Mesendoderm (in vitro differentiated cells): Measurements from ENCODE around the gene C9orf50.

Source experiments
- DNase-seq: peaks from one replicate; pipeline ENCODE4 v3.0.0; 2013
- H2AK5ac ChIP-seq: 2 replicates; pipeline ENCODE4 v1.6.1; 2013; ENCODE audit warnings: low read length, inconsistent platforms
- H2BK120ac ChIP-seq: 2 replicates; pipeline ENCODE4 v1.6.1; 2013; ENCODE audit warnings: low read depth, mild to moderate bottlenecking, low read length, moderate library complexity, mixed read lengths
- H2BK15ac ChIP-seq: replicated peaks from 2 replicates; pipeline ENCODE4 v1.6.1; 2013; ENCODE audit warnings: low read depth, mild to moderate bottlenecking, moderate library complexity
- H2BK5ac ChIP-seq: 2 replicates; pipeline ENCODE4 v1.6.1; 2013; ENCODE audit warnings: low read length, inconsistent platforms
- H3K18ac ChIP-seq: 2 replicates; pipeline ENCODE4 v1.6.1; 2013; ENCODE audit warnings: mild to moderate bottlenecking, low read length, mixed read lengths
- H3K23ac ChIP-seq: one replicate; pipeline ENCODE4 v1.6.1; 2013; ENCODE audit warnings: low read length
- H3K27ac ChIP-seq: 2 replicates; pipeline ENCODE4 v1.5.1; 2013; ENCODE audit warnings: low read depth, mild to moderate bottlenecking, inconsistent platforms, low read length, moderate library complexity
- H3K27me3 ChIP-seq: 2 replicates; pipeline ENCODE4 v1.6.1; 2013; ENCODE audit warnings: low read length, control low read depth, mild to moderate bottlenecking, inconsistent platforms; ENCODE audit not compliant: insufficient read depth, poor library complexity
- H3K36me3 ChIP-seq: 2 replicates; pipeline ENCODE4 v1.6.1; 2013; ENCODE audit warnings: low read length, inconsistent platforms; ENCODE audit not compliant: control insufficient read depth, insufficient read depth
- H3K4ac ChIP-seq: one replicate; pipeline ENCODE4 v1.6.1; 2013; ENCODE audit warnings: low read depth, mild to moderate bottlenecking, low read length, moderate library complexity
- H3K4me1 ChIP-seq: 2 replicates; pipeline ENCODE4 v1.6.1; 2013; ENCODE audit warnings: low read depth, low read length, inconsistent platforms; ENCODE audit not compliant: control insufficient read depth
- H3K4me2 ChIP-seq: 2 replicates; pipeline ENCODE4 v1.6.1; 2013; ENCODE audit warnings: low read length
- H3K4me3 ChIP-seq: 2 replicates; pipeline ENCODE4 v1.5.1; 2013; ENCODE audit warnings: mild to moderate bottlenecking, low read length
- H3K56ac ChIP-seq: one replicate; pipeline ENCODE4 v1.6.1; 2013; ENCODE audit warnings: low read length
- H3K79me1 ChIP-seq: 2 replicates; pipeline ENCODE4 v1.6.1; 2013; ENCODE audit warnings: low read length, inconsistent platforms
- H3K79me2 ChIP-seq: 2 replicates; pipeline ENCODE4 v1.6.1; 2013; ENCODE audit warnings: mild to moderate bottlenecking, low read length; ENCODE audit not compliant: control insufficient read depth, insufficient read depth
- H3K9ac ChIP-seq: 2 replicates; pipeline ENCODE4 v1.6.1; 2013; ENCODE audit warnings: low read length, inconsistent platforms
- H4K5ac ChIP-seq: one replicate; pipeline ENCODE4 v1.6.1; 2013; ENCODE audit warnings: low read length
- H4K8ac ChIP-seq: one replicate; pipeline ENCODE4 v1.6.1; 2013; ENCODE audit warnings: low read depth, mild to moderate bottlenecking, control low read depth, low read length, moderate library complexity
- WGBS: extraction: QIAGEN DNeasy Blood & Tissue Kit; methylation state at CpG from one replicate; pipeline ENCODE4 v1.1.7; 2013; ENCODE audit warnings: low lambda C conversion rate, missing lambda C conversion rate; ENCODE audit not compliant: insufficient coverage; ENCODE audit errors: extremely low coverage; 5-methylcytosine and 5-hydroxymethylcytosine counted together

C9orf50 gene

DNA sequence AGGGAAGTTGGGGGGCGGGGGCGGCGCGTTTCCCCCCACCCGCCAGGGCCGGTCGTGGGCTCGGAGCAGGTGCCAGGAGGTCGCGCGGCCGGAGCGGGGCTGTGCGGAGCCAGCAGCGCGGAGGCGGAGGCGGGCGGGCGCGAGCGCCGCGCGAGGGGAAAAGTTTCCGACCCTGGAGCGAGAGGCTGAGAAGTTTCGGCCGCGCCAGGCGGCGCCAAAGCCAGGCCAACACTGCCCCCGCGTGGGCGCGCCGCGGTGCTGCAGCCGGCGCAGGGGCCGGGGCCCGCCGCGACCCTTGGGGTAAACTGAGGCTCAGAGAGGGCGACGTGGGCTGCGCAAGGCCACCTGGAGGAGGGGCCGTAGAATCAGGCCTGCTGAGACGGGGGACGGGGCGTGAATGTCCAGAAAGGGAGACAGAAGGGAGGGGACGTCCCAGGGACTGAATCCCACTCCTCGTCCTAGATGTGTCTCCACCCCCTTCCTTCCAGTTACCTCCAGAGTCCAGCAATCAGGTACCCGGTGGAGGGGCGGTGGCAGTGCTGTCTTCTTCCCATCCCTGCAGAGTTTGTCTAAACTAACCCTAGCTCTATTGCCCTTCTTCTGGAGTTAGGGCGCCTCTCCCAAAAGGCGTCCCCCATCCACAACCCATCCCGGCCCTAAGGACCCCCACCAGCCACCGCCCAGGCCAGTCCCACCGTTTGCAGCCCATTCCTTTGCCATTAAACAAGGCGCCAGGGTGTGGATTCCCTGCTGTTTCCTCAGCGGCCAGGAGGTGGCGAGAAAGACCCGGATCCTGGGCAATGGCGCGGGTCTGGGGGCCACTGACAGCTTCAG, 10.2 kb downstream of the C9orf50 start:
- Histone ChIP-seq H3K4ac (peak overlapping the region; percentile 76), H3K79me1 (no peaks in the 10 kb centered on the region), H2BK15ac (no peak overlapping the region), H3K9ac (peak overlapping the region; percentile 85), H3K27me3 (no peaks in the 10 kb centered on the region), H3K4me3 (peak overlapping the region; percentile 60), H2AK5ac (no peak overlapping the region), H3K18ac (peak overlapping the region; percentile 85), H3K56ac (peak overlapping the region; percentile 89), H3K36me3 (no peaks in the 10 kb centered on the region), H3K4me2 (peak overlapping the region; percentile 84), H3K79me2 (no peaks in the 10 kb centered on the region), H3K23ac (no peak overlapping the region), H2BK120ac (peak overlapping the region; percentile 19), H3K4me1 (peaks cover 5% of the 10 kb centered on the region), H4K8ac (peak overlapping the region; percentile 67), H3K27ac (peak overlapping the region; percentile 49), H2BK5ac (no peak overlapping the region), H4K5ac (no peak overlapping the region)
- no CpG with 5 or more reads among the region's 66 CpGs for WGBS
- peak; percentile 90 for DNase-seq

DNA sequence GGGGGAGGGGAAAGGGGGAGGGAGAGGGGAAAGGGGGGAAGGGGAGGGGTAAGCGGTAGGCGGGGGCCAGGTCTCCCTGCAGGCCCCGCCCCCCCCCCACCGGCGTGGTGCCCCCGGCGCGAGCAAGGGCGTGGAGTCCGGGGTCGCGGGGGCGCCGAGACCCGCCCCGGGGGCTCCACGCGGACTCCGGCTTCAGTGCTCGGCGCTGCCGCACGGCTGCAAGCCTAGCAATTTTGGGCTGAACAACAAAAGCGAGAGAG, 10.8 kb downstream of the C9orf50 start:
- peak overlapping the region; percentile 54 for H3K4me2 ChIP-seq
- no peaks in the 10 kb centered on the region for H3K36me3 ChIP-seq
- no peak overlapping the region for H2BK5ac ChIP-seq
- no CpG with 5 or more reads among the region's 24 CpGs for WGBS
- H4K8ac ChIP-seq, result peak overlapping the region; percentile 67
- H3K27ac ChIP-seq, result peak overlapping the region; percentile 49
- peak overlapping the region; percentile 19 for H2BK120ac ChIP-seq
- peak overlapping the region; percentile 85 for H3K9ac ChIP-seq
- H3K79me2 ChIP-seq, result no peaks in the 10 kb centered on the region
- no peaks in the 10 kb centered on the region for H3K27me3 ChIP-seq
- H3K4me3 ChIP-seq, result peak overlapping the region; percentile 60
- H3K18ac ChIP-seq, result peak overlapping the region; percentile 85
- no peak overlapping the region for H2AK5ac ChIP-seq
- H3K23ac ChIP-seq, result no peak overlapping the region
- H3K79me1 ChIP-seq, result no peaks in the 10 kb centered on the region
- H3K4me1 ChIP-seq, result peaks cover 5% of the 10 kb centered on the region
- peak overlapping the region; percentile 76 for H3K4ac ChIP-seq
- no peak overlapping the region for H2BK15ac ChIP-seq
- H3K56ac ChIP-seq, result peak overlapping the region; percentile 89
- no peak for DNase-seq
- H4K5ac ChIP-seq, result no peak overlapping the region

DNA sequence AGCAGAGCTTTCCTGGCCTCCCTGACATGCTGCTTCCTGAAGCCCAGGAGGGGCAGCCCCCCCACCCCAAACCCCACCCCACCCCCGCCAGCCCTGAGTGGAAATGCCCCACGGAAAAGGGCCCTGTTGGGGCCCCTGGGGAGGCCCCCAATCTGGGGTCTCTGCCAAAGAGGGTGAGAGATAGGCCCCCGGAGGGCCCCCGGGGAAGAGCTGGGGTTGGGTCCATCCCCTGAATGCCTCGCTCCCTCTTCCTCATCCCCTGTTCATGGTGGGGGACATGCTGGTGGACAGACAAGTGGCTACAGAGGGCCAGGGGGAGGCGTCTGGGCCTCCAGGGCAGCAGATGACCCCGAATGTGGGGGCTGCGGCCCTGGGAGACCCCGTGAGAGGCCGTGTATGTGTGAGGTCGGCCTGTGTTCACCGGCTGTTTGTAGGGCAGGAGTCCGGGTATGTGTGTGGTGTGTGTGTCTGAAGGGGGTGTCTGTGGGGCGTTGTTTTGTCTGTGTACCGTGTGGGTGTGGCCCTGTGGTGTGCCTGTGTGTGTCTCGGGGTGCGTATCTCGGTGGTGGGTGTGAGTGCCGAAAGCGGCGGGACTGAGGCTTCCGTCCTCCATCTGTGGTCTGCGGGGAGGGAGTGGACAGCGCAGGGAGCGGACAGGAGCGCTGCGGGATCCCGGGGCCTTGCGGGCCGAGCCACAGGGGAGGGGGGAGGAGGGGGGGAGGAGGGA, 11.3 kb downstream of the C9orf50 start:
- H2BK5ac ChIP-seq, result peak overlapping the region; percentile 13
- H3K4ac ChIP-seq, result peak overlapping the region; percentile 93
- no peaks in the 10 kb centered on the region for H3K79me2 ChIP-seq
- peak overlapping the region; percentile 74 for H3K9ac ChIP-seq
- no peak overlapping the region for H4K8ac ChIP-seq
- H3K36me3 ChIP-seq, result no peaks in the 10 kb centered on the region
- no peaks in the 10 kb centered on the region for H3K79me1 ChIP-seq
- peak; percentile 47 for DNase-seq
- peak overlapping the region; percentile 92 for H3K18ac ChIP-seq
- H2BK120ac ChIP-seq, result peak overlapping the region; percentile 85
- H4K5ac ChIP-seq, result no peak overlapping the region
- peak overlapping the region; percentile 61 for H3K4me2 ChIP-seq
- no peak overlapping the region for H2BK15ac ChIP-seq
- H3K27ac ChIP-seq, result no peak overlapping the region
- H3K23ac ChIP-seq, result no peak overlapping the region
- peaks cover 6% of the 10 kb centered on the region for H3K4me1 ChIP-seq
- H2AK5ac ChIP-seq, result peak overlapping the region; percentile 83
- no CpG with 5 or more reads among the region's 30 CpGs for WGBS
- H3K56ac ChIP-seq, result peak overlapping the region; percentile 88
- no peak overlapping the region for H3K4me3 ChIP-seq
- no peaks in the 10 kb centered on the region for H3K27me3 ChIP-seq

GRCh38 chr9:129608561-129609481, 12.1 kb downstream of the C9orf50 start:
- H3K4me3 ChIP-seq, result no peak overlapping the region
- H2AK5ac ChIP-seq, result peak overlapping the region; percentile 88
- H3K27me3 ChIP-seq, result no peaks in the 10 kb centered on the region
- no peak overlapping the region for H2BK15ac ChIP-seq
- no peaks in the 10 kb centered on the region for H3K79me2 ChIP-seq
- WGBS, result no CpG with 5 or more reads among the region's 27 CpGs
- DNase-seq, result no peak
- H3K4me2 ChIP-seq, result no peak overlapping the region
- peak overlapping the region; percentile 83 for H3K56ac ChIP-seq
- peak overlapping the region; percentile 93 for H3K4ac ChIP-seq
- peaks cover 9% of the 10 kb centered on the region for H3K4me1 ChIP-seq
- H3K79me1 ChIP-seq, result no peaks in the 10 kb centered on the region
- no peak overlapping the region for H4K5ac ChIP-seq
- peak overlapping the region; percentile 50 for H2BK5ac ChIP-seq
- peak overlapping the region; percentile 74 for H3K23ac ChIP-seq
- peak overlapping the region; percentile 92 for H3K18ac ChIP-seq
- H4K8ac ChIP-seq, result no peak overlapping the region
- no peak overlapping the region for H2BK120ac ChIP-seq
- no peaks in the 10 kb centered on the region for H3K36me3 ChIP-seq
- no peak overlapping the region for H3K27ac ChIP-seq
- no peak overlapping the region for H3K9ac ChIP-seq

GRCh38 chr9:129607027-129607387, 13.9 kb downstream of the C9orf50 start:
- Histone ChIP-seq H4K5ac (no peak overlapping the region), H3K56ac (peak overlapping the region; percentile 81), H3K79me2 (no peaks in the 10 kb centered on the region), H3K18ac (peak overlapping the region; percentile 15), H3K36me3 (no peaks in the 10 kb centered on the region), H3K79me1 (no peaks in the 10 kb centered on the region), H3K9ac (peak overlapping the region; percentile 13), H2BK5ac (peak overlapping the region; percentile 11), H3K4me2 (no peak overlapping the region), H4K8ac (no peak overlapping the region), H2AK5ac (peak overlapping the region; percentile 68), H3K27me3 (no peaks in the 10 kb centered on the region), H3K23ac (no peak overlapping the region), H3K4me1 (peaks cover 12% of the 10 kb centered on the region), H3K4ac (peak overlapping the region; percentile 61), H2BK120ac (no peak overlapping the region), H3K27ac (no peak overlapping the region), H3K4me3 (no peak overlapping the region), H2BK15ac (no peak overlapping the region)
- no CpG with 5 or more reads among the region's 6 CpGs for WGBS
- no peak for DNase-seq
